ENCODE results near the gene PCSK6.
A peak's percentile ranks its signal among the peaks of the same experiment; 100 is the strongest.
"Not testable (repeated sequence)": the region's sequence is repeated elsewhere in the genome, so short reads cannot be mapped to it uniquely, and the experiment has no call there.

Gene PCSK6

GRCh38 chr15:101402883-101403282 lies 86.6 kb downstream of the PCSK6 start:
- H3K4me1 ChIP-seq (ENCODE audit: control insufficient read depth in 2 of 2, insufficient read depth in 2 of 2, low read length in 2 of 2); H3K4me3 ChIP-seq (ENCODE audit: low read length in 2 of 2); H3K27me3 ChIP-seq (ENCODE audit: control insufficient read depth in 2 of 2, insufficient read depth in 2 of 2, low read length in 2 of 2); H3K9me3 ChIP-seq (ENCODE audit: control insufficient read depth in 2 of 2, low read length in 2 of 2); H3K27ac ChIP-seq (ENCODE audit: low read depth in 2 of 2, low read length in 2 of 2); H3K9ac ChIP-seq (ENCODE audit: low read depth in 1 of 2, low read length in 2 of 2): not testable (repeated sequence)
- H3K36me3 ChIP-seq (ENCODE audit: control insufficient read depth in 2 of 2, insufficient read depth in 2 of 2, low read length in 2 of 2) = peaks cover 12 to 13% of the 10 kb centered on the region in 2 donors

DNA sequence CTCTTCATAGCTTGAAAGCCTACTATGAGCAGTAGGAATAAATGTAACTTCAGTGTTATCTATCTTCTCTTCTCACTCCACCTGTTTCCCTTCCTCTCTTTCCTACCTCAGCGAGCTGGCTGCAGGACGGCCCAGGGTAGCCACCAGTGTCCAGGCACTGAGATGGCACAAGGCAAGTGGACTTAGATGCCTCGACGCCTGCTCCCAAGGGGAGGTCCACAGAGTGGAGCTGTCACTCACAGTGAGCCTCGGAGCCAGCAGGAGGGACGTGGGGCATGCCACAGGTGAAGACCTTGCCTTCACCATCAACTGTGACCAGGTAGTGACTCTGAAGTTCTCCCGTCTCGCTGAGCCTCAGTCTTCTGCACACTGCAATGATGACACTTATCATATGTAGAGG lies 88.2 kb downstream of the PCSK6 start:
- H3K9me3 ChIP-seq (ENCODE audit: control insufficient read depth in 2 of 2, low read length in 2 of 2) = no peaks in the 10 kb centered on the region
- no peak overlapping the region for H3K9ac ChIP-seq (ENCODE audit: low read depth in 1 of 2, low read length in 2 of 2)
- H3K27me3 ChIP-seq (ENCODE audit: control insufficient read depth in 2 of 2, insufficient read depth in 2 of 2, low read length in 2 of 2) = no peaks in the 10 kb centered on the region
- peaks cover 8% of the 10 kb centered on the region in 2 donors for H3K36me3 ChIP-seq (ENCODE audit: control insufficient read depth in 2 of 2, insufficient read depth in 2 of 2, low read length in 2 of 2)
- H3K4me1 ChIP-seq (ENCODE audit: control insufficient read depth in 2 of 2, insufficient read depth in 2 of 2, low read length in 2 of 2) = no peaks in the 10 kb centered on the region
- no peak overlapping the region for H3K4me3 ChIP-seq (ENCODE audit: low read length in 2 of 2)
- no peak overlapping the region for H3K27ac ChIP-seq (ENCODE audit: low read depth in 2 of 2, low read length in 2 of 2)

DNA sequence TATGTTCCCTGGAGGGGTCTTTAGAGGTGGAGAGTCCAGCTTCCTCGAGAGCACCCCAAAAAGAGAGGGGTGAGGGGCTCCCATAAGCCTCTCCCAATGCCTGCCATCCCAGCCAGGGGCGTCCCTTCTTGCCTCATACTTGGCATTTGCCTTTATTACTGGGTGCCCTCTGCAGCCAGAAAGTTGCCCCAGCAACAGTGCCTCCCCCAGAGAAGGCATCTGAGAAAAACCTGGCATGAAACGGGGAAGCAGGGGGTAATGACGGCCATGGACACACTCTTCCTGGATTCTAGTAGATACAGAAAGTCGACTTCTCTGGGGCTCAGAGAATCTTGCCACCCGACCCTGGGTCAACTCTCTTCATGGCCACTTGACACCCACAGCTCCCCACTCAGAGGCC lies 90.1 kb downstream of the PCSK6 start:
- Histone ChIP-seq H3K9me3 (ENCODE audit: control insufficient read depth in 2 of 2, low read length in 2 of 2) (no peaks in the 10 kb centered on the region), H3K4me3 (ENCODE audit: low read length in 2 of 2) (no peak overlapping the region), H3K4me1 (ENCODE audit: control insufficient read depth in 2 of 2, insufficient read depth in 2 of 2, low read length in 2 of 2) (no peaks in the 10 kb centered on the region), H3K36me3 (ENCODE audit: control insufficient read depth in 2 of 2, insufficient read depth in 2 of 2, low read length in 2 of 2) (peaks cover 11% of the 10 kb centered on the region in 2 donors), H3K27ac (ENCODE audit: low read depth in 2 of 2, low read length in 2 of 2) (no peak overlapping the region), H3K9ac (ENCODE audit: low read depth in 1 of 2, low read length in 2 of 2) (no peak overlapping the region), H3K27me3 (ENCODE audit: control insufficient read depth in 2 of 2, insufficient read depth in 2 of 2, low read length in 2 of 2) (no peaks in the 10 kb centered on the region)

GRCh38 chr15:101398247-101398646 lies 91.3 kb downstream of the PCSK6 start:
- Histone ChIP-seq H3K36me3 (ENCODE audit: control insufficient read depth in 2 of 2, insufficient read depth in 2 of 2, low read length in 2 of 2) (peaks cover 11% of the 10 kb centered on the region in 2 donors), H3K27me3 (ENCODE audit: control insufficient read depth in 2 of 2, insufficient read depth in 2 of 2, low read length in 2 of 2) (no peaks in the 10 kb centered on the region), H3K27ac (ENCODE audit: low read depth in 2 of 2, low read length in 2 of 2) (no peak overlapping the region), H3K4me3 (ENCODE audit: low read length in 2 of 2) (no peak overlapping the region), H3K9me3 (ENCODE audit: control insufficient read depth in 2 of 2, low read length in 2 of 2) (no peaks in the 10 kb centered on the region), H3K4me1 (ENCODE audit: control insufficient read depth in 2 of 2, insufficient read depth in 2 of 2, low read length in 2 of 2) (no peaks in the 10 kb centered on the region), H3K9ac (ENCODE audit: low read depth in 1 of 2, low read length in 2 of 2) (no peak overlapping the region)

GRCh38 chr15:101397521-101398003 lies 91.9 kb downstream of the PCSK6 start:
- H3K9me3 ChIP-seq (ENCODE audit: control insufficient read depth in 2 of 2, low read length in 2 of 2) = no peaks in the 10 kb centered on the region
- no peak overlapping the region for H3K4me3 ChIP-seq (ENCODE audit: low read length in 2 of 2)
- H3K4me1 ChIP-seq (ENCODE audit: control insufficient read depth in 2 of 2, insufficient read depth in 2 of 2, low read length in 2 of 2) = no peaks in the 10 kb centered on the region
- no peak overlapping the region for H3K27ac ChIP-seq (ENCODE audit: low read depth in 2 of 2, low read length in 2 of 2)
- no peaks in the 10 kb centered on the region for H3K27me3 ChIP-seq (ENCODE audit: control insufficient read depth in 2 of 2, insufficient read depth in 2 of 2, low read length in 2 of 2)
- H3K9ac ChIP-seq (ENCODE audit: low read depth in 1 of 2, low read length in 2 of 2) = no peak overlapping the region
- H3K36me3 ChIP-seq (ENCODE audit: control insufficient read depth in 2 of 2, insufficient read depth in 2 of 2, low read length in 2 of 2) = peaks cover 11% of the 10 kb centered on the region in 2 donors

DNA sequence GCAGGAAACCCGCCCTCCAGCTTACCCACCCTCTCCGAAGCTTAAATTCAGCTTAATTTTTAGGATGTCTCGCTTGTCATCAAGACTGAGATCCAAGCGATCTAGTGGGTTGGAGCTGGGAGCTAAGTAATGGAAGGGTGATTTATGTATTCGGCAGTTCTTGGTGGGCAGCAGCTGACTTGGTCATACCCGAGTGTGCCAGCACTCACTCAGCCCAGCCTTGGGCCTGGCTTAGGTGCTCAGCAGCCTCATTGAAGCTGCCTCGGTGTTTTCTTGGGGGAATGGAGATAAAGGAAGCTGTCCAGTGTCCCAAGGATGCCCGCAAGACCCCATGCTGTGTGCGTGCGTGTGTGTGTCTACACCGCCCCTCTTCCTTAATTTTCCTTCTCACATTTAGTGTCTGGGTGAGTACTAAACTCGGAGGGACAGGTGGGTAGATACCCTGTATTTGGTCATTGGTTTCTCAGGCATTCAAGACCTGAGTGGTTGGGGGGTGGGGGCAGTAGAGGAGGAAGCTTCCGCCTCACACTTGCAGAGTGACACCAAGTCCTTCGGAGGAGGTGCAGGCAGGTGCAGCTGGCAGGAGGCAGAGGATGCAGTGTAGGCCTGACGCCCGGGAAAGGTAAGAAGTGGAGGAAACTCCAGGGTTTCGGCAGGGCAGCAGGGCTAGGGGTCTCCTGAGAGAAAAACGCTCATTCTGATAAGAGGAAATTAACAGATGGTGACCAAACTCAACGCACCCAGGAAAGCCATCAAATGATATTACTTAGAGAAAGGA lies 92.8 kb downstream of the PCSK6 start:
- Histone ChIP-seq H3K4me1 (ENCODE audit: control insufficient read depth in 2 of 2, insufficient read depth in 2 of 2, low read length in 2 of 2) (no peaks in the 10 kb centered on the region), H3K9me3 (ENCODE audit: control insufficient read depth in 2 of 2, low read length in 2 of 2) (no peaks in the 10 kb centered on the region), H3K36me3 (ENCODE audit: control insufficient read depth in 2 of 2, insufficient read depth in 2 of 2, low read length in 2 of 2) (peaks cover 11 to 15% of the 10 kb centered on the region in 2 donors), H3K9ac (ENCODE audit: low read depth in 1 of 2, low read length in 2 of 2) (no peak overlapping the region), H3K4me3 (ENCODE audit: low read length in 2 of 2) (no peak overlapping the region), H3K27me3 (ENCODE audit: control insufficient read depth in 2 of 2, insufficient read depth in 2 of 2, low read length in 2 of 2) (no peaks in the 10 kb centered on the region), H3K27ac (ENCODE audit: low read depth in 2 of 2, low read length in 2 of 2) (no peak overlapping the region)

DNA sequence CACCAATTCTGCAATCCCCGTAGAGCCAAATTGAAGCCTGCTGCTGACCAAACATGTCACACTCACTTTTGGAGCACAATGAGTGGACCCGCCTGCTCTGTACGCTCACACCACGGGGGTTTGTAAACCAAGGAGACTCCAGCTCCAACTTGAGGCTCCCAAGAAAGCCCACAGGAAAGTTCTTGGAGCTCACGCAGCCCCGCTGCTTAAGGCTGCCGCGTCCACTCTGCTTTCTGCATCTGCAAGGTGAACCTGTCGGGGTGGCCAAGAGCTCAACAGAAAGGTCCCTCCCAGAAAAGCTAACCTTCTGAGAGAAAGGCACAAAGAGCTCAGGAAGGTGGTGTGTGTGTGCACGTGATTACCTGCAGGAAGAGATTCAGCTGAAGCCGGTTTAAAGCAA lies 94.9 kb downstream of the PCSK6 start:
- Histone ChIP-seq H3K9ac (ENCODE audit: low read depth in 1 of 2, low read length in 2 of 2) (no peak overlapping the region), H3K27ac (ENCODE audit: low read depth in 2 of 2, low read length in 2 of 2) (no peak overlapping the region), H3K9me3 (ENCODE audit: control insufficient read depth in 2 of 2, low read length in 2 of 2) (no peaks in the 10 kb centered on the region), H3K4me3 (ENCODE audit: low read length in 2 of 2) (no peak overlapping the region), H3K27me3 (ENCODE audit: control insufficient read depth in 2 of 2, insufficient read depth in 2 of 2, low read length in 2 of 2) (no peaks in the 10 kb centered on the region), H3K36me3 (ENCODE audit: control insufficient read depth in 2 of 2, insufficient read depth in 2 of 2, low read length in 2 of 2) (peaks cover 14 to 15% of the 10 kb centered on the region in 2 donors), H3K4me1 (ENCODE audit: control insufficient read depth in 2 of 2, insufficient read depth in 2 of 2, low read length in 2 of 2) (no peaks in the 10 kb centered on the region)

DNA sequence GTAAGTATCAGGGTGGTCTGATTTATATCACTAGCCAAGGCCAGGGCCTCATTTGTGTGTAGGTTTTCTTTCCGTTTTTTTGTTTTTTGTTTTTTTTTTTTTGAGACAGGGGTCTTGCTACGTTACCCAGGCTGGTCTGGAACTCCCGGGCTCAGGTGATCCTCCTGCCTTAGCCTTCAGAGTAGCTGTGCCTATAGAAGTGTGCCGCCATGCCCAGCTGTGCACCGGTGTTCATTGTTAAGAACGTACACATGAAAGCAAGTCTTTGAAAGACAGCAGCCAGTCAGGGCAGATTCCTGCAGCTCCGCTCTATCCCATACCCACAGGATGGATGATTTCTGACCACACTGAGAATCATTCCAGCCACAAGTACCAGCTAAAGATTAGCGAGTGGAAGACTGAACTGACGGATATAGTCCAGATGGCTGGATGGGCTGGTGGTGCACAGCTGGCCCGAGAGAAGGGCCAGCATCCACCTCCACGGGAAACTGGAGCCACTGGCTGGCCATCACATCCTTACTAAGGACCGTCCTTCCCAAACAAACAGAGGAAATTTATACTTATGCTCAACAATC lies 95.4 kb downstream of the PCSK6 start:
- no peaks in the 10 kb centered on the region for H3K4me1 ChIP-seq (ENCODE audit: control insufficient read depth in 2 of 2, insufficient read depth in 2 of 2, low read length in 2 of 2)
- no peaks in the 10 kb centered on the region for H3K9me3 ChIP-seq (ENCODE audit: control insufficient read depth in 2 of 2, low read length in 2 of 2)
- no peaks in the 10 kb centered on the region for H3K27me3 ChIP-seq (ENCODE audit: control insufficient read depth in 2 of 2, insufficient read depth in 2 of 2, low read length in 2 of 2)
- no peak overlapping the region for H3K9ac ChIP-seq (ENCODE audit: low read depth in 1 of 2, low read length in 2 of 2)
- H3K36me3 ChIP-seq (ENCODE audit: control insufficient read depth in 2 of 2, insufficient read depth in 2 of 2, low read length in 2 of 2) = peaks cover 14 to 17% of the 10 kb centered on the region in 2 donors
- H3K27ac ChIP-seq (ENCODE audit: low read depth in 2 of 2, low read length in 2 of 2) = no peak overlapping the region
- no peak overlapping the region for H3K4me3 ChIP-seq (ENCODE audit: low read length in 2 of 2)

- Histone ChIP-seq H3K36me3 (ENCODE audit: control insufficient read depth in 2 of 2, insufficient read depth in 2 of 2, low read length in 2 of 2) (peaks cover 10 to 17% of the 10 kb centered on the region in 2 donors), H3K4me3 (ENCODE audit: low read length in 2 of 2) (no peak overlapping the region), H3K9ac (ENCODE audit: low read depth in 1 of 2, low read length in 2 of 2) (no peak overlapping the region), H3K9me3 (ENCODE audit: control insufficient read depth in 2 of 2, low read length in 2 of 2) (no peaks in the 10 kb centered on the region), H3K27me3 (ENCODE audit: control insufficient read depth in 2 of 2, insufficient read depth in 2 of 2, low read length in 2 of 2) (no peaks in the 10 kb centered on the region), H3K4me1 (ENCODE audit: control insufficient read depth in 2 of 2, insufficient read depth in 2 of 2, low read length in 2 of 2) (no peaks in the 10 kb centered on the region), H3K27ac (ENCODE audit: low read depth in 2 of 2, low read length in 2 of 2) (no peak overlapping the region)
These were observed 96.3 kb downstream of the PCSK6 start for GRCh38 chr15:101393172-101393571.

DNA sequence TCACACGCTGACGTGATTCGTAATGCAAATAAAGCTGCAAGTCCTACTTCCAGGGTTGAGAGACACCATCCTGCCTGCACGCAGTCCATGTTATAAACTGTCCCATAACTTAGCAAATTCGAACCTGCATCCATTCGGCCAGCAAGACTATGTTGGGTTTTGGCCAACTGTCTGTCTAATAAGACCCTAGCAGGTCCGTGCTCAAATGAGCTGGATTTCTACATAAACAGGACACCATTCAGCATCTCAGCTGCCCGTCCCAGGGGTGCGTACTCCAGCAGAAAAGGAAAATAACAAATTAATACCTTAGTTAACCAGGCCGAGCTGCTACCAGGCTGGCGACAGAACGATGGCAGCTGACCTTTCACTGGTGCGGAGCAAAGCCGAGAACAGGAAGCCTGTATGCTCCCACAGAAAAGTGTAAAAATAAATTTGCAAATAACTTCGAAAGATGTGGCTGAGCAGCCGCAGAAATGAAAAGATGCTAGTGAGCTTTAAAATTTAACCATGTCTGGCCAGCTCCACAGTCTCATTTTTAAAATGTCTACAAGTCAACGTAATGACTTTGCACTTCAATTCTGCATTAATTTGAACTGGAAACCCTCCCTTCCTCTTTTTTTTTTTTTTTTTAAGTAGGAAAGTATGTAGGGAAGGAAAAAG lies 97.4 kb downstream of the PCSK6 start:
- Histone ChIP-seq H3K4me3 (ENCODE audit: low read length in 2 of 2) (peak overlapping the region in 1 of 2 donors; percentile 5), H3K4me1 (ENCODE audit: control insufficient read depth in 2 of 2, insufficient read depth in 2 of 2, low read length in 2 of 2) (no peaks in the 10 kb centered on the region), H3K9ac (ENCODE audit: low read depth in 1 of 2, low read length in 2 of 2) (no peak overlapping the region), H3K9me3 (ENCODE audit: control insufficient read depth in 2 of 2, low read length in 2 of 2) (no peaks in the 10 kb centered on the region), H3K27me3 (ENCODE audit: control insufficient read depth in 2 of 2, insufficient read depth in 2 of 2, low read length in 2 of 2) (no peaks in the 10 kb centered on the region), H3K27ac (ENCODE audit: low read depth in 2 of 2, low read length in 2 of 2) (no peak overlapping the region), H3K36me3 (ENCODE audit: control insufficient read depth in 2 of 2, insufficient read depth in 2 of 2, low read length in 2 of 2) (peaks cover 6 to 17% of the 10 kb centered on the region in 2 donors)
